GM18873 (cell line): ENCODE measurements around the gene STARD7.
A peak's percentile ranks its signal among the peaks of the same experiment; 100 is the strongest.
"Not testable (repeated sequence)": the region's sequence is repeated elsewhere in the genome, so short reads cannot be mapped to it uniquely, and the experiment has no call there.

Source experiments
- ATAC-seq: cut with Tn5 transposase; IDR thresholded peaks from one replicate; pipeline ENCODE4 v1.9.1; 2021; ENCODE audit warnings: mild to moderate bottlenecking, moderate library complexity, moderate number of reproducible peaks; ENCODE audit not compliant: unreplicated experiment, low FRiP score

STARD7 gene

GRCh38 chr2:96208143-96209010 is at the start of gene STARD7:
STARD7 (minus strand) TSS chr2:96208827; CDS start chr2:96208434, 393 bp downstream.
- ATAC-seq = peak; percentile 64

GRCh38 chr2:96257744-96258143 is 49.1 kb upstream of the STARD7 start:
- ATAC-seq = not testable (repeated sequence)

GRCh38 chr2:96256611-96257113 is 48.0 kb upstream of the STARD7 start:
- no peak for ATAC-seq

- ATAC-seq = no peak
Observed at GRCh38 chr2:96254571-96254970, 45.9 kb upstream of the STARD7 start.

DNA sequence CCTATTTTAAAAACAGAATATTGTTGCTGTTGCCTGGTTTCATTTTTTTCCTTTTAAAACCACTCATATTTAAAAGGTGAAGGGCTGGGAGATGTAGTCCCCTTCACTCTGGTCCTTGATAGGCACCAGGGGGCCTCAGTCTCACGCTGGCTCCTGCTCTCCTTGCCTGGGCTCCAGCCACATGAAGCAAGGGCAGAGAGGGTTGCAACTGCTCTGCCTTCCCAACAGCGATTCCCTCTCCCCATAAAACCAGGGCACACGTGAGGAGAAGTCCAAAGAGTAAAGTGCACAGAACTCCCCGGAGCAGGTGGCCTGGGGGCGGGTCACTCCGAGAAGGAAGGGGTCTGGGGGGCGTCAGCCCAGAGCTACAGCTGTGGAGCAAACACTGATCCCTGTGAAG is 44.4 kb upstream of the STARD7 start:
- ATAC-seq = no peak

GRCh38 chr2:96252526-96252925 is 43.9 kb upstream of the STARD7 start:
- no peak for ATAC-seq

- ATAC-seq = no peak
Observed at GRCh38 chr2:96251721-96252292, 43.2 kb upstream of the STARD7 start.

- no peak for ATAC-seq
Observed at GRCh38 chr2:96250188-96250587, 41.6 kb upstream of the STARD7 start.

DNA sequence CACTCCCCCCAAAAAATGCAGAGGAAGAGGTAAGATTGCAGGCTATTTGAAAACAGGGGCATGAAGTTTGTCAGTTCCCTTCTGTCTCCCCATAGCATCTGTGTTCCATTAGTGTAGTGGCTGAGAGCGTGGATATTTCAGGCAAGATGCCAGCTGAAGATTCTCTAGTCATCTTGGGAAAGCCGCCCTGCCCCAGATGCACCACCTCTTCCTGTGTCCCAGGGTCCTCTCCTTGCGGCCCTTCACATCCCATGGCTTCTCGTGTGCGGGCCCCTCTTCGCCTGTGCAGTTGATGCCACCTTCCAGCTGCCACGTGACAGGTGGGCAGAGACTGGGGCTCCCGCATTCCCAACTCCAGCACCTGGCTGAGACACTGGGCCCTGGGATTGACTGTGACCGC is 41.0 kb upstream of the STARD7 start:
- ATAC-seq = no peak

- ATAC-seq = no peak
Observed at GRCh38 chr2:96248624-96249023, 40.0 kb upstream of the STARD7 start.

GRCh38 chr2:96247896-96248295 is 39.3 kb upstream of the STARD7 start:
- no peak for ATAC-seq

DNA sequence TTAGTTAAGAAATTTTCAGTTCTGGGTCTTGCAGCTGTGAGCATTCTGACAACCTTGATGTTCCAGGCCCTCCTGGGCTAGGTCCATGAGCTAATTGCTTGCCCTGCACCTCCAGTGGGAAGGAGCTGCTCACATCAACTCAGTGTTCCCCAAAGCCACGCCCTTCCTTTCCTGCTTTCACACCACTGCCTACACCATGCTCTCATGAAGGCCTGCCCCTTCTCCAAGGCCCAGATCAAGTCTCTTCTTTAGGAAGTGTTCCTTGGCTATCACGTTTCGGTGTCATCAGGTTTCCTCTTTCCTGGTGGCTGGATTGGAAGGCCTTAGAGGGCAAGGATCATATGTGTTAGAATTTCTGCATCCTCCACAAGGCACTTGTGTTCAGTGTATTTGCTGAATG is 38.4 kb upstream of the STARD7 start:
- ATAC-seq = no peak

DNA sequence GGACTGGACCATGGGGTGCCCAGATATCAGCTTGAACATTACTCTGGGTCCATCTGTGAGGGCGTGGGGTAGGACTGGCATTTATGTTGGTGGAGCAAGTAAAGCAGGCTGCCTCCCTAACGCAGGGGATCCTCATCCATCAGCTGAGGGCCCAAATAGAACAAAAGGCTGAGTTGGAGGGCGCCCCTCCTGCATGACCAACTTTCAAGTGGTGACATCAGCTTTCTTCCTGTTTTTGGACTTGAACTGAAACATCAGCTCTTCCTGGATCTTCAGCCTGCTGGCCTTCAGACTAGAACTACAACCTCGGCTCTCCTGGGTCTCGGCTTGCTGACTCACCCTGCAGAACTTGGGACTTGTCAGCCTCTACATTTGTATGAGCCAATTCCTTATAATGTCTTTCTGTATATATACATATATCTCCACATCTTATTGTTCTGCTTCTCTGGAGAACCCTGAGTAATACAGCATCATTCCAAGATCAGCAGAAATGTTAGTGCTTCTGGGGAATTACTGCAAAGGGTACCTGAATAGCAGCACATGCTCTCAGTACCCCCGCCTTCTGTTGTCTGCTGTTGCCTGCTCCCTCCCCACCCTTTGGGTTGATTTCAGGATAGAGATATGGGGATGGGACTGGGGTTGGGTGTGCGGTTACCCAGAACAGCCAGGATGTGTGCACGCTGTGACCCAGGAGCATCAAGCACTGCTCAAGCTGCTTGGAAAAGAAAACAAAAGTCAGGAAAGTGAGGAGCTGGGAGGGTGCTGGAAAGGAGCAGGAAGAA is 37.2 kb upstream of the STARD7 start:
- ATAC-seq = no peak

DNA sequence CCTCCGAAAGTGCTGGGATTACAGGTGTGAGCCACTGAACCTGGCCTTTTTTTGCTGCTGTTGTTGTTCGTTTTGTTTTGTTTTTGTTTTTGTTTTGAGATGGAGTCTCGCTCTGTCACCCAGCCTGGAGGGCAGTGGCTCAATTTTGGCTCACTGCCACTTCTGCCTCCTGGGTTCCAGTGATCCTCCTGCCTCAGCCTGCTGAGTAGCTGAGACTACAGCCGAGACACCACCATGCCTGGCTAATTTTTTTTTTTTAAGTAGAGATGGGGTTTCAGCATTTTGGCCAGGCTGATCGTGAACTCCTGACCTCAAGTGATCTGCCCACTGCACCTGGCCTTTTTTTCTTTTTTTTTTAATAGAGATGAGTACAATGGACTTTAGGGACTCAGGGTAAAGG is 35.2 kb upstream of the STARD7 start:
- ATAC-seq = no peak

DNA sequence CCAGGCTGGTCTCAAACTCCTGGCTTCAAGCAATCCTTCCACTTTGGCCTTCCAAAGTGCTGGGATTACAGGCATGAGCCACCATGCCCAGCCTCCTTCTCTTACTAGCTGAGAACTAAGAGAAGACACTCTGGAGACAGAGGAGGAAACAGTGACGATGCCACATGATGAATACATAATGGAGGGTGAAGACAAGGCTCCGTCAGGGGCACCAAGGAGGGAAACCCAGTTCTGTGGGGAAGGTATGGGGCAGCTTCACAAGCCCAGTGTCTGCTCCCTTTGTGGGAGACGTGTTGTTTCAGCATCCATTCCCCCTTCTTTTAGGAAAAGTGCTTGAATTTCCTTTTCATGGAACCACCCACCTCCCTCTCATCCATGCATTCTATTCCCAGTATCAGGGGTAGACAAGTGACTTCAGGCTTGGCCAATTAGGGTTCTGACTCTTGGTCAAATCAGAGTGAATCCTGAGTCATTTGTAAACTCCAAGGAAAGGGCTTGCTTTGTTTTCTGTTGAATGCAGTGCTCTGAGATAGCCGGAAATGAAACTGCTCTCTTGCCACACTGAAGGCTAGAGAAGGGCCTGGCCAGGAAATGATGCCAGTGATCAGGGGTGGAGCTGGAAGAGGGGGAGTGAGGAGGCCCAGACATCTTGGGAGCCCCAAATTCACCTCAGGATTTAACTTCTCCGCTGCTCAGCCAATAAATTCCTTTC is 33.4 kb upstream of the STARD7 start:
- peak; percentile 74 for ATAC-seq

DNA sequence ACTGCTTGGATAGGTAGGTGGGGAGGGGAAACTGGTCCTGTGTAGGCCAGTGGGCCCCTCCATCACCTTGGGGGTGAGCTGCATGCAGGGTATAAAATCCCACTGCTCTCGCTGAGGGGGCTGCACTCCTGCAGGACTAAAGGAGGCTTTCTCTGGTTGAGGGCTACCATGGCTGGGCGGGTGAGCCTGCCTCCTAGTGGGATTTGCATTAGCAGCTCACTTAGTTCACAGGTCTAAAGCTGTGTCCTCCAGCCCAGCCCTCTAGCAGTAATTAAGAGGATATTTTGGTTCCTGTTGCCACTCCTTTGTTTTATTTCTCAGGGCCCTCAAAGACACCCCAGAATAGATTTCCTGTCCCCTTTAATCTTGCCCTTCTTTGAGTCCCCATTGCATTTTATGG is 32.6 kb upstream of the STARD7 start:
- no peak for ATAC-seq

- ATAC-seq = no peak
Observed at GRCh38 chr2:96240341-96241038, 31.9 kb upstream of the STARD7 start.

DNA sequence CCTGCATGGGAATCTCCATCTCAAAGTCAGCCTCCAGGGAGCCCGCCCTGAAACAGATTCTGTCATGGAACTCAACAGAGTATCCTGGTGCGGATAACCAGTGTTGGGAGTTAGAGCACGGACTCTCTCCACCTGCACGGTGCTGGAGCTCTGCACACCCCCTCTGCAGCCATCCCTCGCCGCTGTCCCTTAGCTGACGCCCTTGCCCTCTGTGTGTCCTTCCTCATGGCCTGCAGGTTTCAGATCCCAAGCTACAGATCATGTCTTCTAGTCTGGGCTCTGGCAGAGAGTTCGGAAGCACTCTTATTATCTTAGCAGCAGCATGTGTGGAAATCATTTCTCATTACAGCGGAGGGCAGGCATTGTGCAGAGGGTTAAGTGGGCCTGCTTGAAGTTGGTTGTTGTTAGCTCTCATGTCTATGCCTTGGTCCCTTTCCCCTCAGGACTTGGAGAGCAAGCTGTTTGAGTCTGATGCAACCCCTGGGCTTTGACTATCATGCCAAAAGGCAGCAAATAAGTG is 31.2 kb upstream of the STARD7 start:
- ATAC-seq = no peak

GRCh38 chr2:96239091-96239490 is 30.5 kb upstream of the STARD7 start:
- no peak for ATAC-seq

DNA sequence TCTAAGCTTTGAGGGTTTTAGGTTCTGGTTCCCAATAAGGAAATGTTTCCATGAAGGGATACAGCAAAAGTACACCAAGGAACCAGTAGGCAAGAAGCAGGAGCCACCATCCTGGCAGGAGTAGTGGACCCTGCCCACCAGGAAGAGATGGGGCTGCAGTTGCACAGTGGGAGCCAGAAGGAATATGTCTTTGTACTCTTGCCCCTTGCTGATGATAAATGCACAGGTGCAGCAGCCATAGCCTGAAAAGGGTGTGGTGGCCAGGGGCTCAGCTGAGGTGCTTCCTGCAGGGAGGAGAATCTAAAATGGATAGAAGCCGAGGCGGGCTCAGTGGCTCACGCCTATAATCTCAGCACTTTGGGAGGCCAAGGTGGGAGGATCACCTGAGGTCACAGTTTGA is 29.6 kb upstream of the STARD7 start:
- ATAC-seq = no peak
